Measurements from ENCODE around the gene PLEKHM2.

- TF ChIP-seq GATA2 (IDR thresholded peaks at IDR 0.05; ENCODE audit: low read depth, low read length) (no peak), GATA3 (IDR thresholded peaks at IDR 0.05; ENCODE audit: low read depth, low read length) (no peak)
These were observed 38.9 kb downstream of the PLEKHM2 start for GRCh38 chr1:15722836-15723532.

Measured in SH-SY5Y (cell line).